Lung microvascular endothelial cell (primary cell): ENCODE data around the gene OR51V1. TPM values are rescaled to one million over a fixed set of nuclear protein-coding genes. Genes with fewer than 3 reads are reported as not detected.

ENCODE experiments used
- DNase-seq, 2 donors: peaks; one replicate each; pipeline versions ENCODE4 v3.0.0 to v3.0.0-alpha.2; 2010; ENCODE audit warnings: low read depth in 2 of 2
- total RNA-seq: library from RNA; depleted of rRNA; stranded (reverse); fragments of >200 nt; gene quantifications from 2 replicates; pipeline ENCODE4 v1.2.1, GENCODE V29; 2014

The OR51V1 gene
- total RNA-seq, 1 donor from 2014 or later = not detected

GRCh38 chr11:5231111-5231510 lies 30.6 kb upstream of the OR51V1 start:
- DNase-seq = no peak

- no peak for DNase-seq
Observed at GRCh38 chr11:5230266-5230665, 29.8 kb upstream of the OR51V1 start.

DNA sequence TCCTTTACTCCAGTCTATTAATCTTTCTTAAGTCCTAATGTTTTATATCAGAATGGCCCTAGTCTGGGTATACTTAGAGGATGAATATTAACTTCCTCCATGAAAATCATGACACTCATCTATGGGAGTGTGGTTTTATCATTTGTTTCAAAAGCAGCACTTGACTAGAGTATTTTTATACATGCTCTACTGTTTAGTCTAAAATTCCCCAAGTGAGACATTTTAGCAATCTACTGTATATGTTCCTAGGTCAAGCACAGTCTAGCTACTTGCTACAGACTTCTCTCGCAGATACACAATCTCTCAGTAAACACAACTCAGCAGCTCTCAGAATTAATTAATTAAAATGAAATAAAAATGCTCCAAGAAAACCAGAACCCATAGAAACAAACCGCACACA lies 29.3 kb upstream of the OR51V1 start:
- DNase-seq = no peak

- no peak for DNase-seq
Observed at GRCh38 chr11:5229356-5229755, 28.9 kb upstream of the OR51V1 start.

DNA sequence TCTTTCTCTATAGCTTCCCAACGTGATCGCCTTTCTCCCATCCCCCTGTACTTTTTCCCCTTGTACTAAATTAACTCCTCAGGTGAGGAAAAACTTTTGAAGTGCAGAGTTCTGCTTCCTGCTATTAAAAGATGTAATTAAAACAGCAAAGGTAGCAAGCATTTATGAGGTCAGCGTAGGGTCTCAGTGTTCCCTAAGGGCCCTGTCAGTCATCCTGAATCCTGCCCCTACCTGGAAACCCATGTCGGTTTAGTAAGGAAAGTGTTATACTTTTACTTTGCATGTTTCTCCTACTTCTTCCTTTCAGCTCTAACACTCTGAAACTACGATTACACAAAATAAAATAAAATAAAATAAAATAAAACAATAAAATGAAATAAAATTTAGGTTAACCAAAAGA lies 27.6 kb upstream of the OR51V1 start:
- no peak for DNase-seq

DNA sequence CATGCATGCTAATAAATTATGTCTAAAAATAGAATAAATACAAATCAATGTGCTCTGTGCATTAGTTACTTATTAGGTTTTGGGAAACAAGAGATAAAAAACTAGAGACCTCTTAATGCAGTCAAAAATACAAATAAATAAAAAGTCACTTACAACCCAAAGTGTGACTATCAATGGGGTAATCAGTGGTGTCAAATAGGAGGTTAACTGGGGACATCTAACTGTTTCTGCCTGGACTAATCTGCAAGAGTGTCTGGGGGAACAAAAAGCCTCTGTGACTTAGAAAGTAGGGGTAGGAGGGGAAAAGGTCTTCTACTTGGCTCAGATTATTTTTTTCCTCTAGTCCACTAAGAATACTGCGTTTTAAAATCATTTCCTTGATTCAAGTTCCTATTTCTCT lies 27.2 kb upstream of the OR51V1 start:
- DNase-seq = no peak

- DNase-seq = no peak
Observed at GRCh38 chr11:5226732-5227310, 26.3 kb upstream of the OR51V1 start, which contains the start of gene HBB. HBB (minus strand) TSS chr11:5227071; CDS start chr11:5227021, 50 bp downstream.

DNA sequence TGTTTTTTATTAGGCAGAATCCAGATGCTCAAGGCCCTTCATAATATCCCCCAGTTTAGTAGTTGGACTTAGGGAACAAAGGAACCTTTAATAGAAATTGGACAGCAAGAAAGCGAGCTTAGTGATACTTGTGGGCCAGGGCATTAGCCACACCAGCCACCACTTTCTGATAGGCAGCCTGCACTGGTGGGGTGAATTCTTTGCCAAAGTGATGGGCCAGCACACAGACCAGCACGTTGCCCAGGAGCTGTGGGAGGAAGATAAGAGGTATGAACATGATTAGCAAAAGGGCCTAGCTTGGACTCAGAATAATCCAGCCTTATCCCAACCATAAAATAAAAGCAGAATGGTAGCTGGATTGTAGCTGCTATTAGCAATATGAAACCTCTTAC lies 25.0 kb upstream of the OR51V1 start:
- no peak for DNase-seq

GRCh38 chr11:5224538-5225479 lies 24.3 kb upstream of the OR51V1 start:
- DNase-seq = no peak

DNA sequence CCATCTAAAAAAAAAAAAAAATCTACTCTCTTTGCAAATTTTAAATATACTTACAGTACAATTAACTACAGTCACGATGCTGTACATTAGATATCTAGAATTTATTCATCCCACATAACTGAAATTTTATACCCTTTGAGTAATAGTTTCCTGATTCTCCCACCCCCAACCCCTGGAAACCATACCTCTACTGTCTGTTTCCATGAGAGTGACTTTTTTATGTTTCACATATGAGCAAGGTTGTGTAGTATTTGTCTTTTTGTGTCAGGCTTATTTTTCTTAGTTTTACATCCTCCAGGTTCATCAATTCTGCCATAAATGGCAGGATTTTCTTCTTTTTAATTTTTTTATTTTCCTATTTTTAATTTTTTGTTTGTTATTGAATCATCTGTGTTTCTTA lies 23.2 kb upstream of the OR51V1 start:
- no peak for DNase-seq

GRCh38 chr11:5223146-5223545 lies 22.7 kb upstream of the OR51V1 start:
- no peak for DNase-seq

- no peak for DNase-seq
Observed at GRCh38 chr11:5210376-5210885, 9.9 kb upstream of the OR51V1 start.

- DNase-seq = peak; percentile 52 to 75
Observed at GRCh38 chr11:5204787-5205186, 4.3 kb upstream of the OR51V1 start.

GRCh38 chr11:5203366-5203765 lies 2.9 kb upstream of the OR51V1 start:
- DNase-seq = no peak

DNA sequence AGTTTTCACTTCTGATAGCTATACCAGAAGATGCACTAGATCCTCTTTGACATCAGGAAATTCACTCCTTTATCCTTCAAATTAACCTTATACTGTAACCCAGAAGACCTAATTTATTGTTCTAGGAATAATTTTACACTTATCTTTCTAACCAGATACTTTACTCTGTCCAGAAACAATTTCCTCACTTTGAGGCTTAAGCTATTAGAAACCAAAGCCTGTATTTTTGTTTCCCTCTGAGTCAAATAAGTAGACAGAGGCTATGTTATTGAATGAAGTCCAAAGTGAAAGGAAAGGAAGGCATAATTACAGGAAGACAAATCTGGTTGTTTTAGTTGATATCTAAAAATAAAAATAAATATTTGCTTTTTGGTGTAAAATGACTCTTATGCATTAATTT lies 2.2 kb downstream of the OR51V1 start:
- DNase-seq = no peak

DNA sequence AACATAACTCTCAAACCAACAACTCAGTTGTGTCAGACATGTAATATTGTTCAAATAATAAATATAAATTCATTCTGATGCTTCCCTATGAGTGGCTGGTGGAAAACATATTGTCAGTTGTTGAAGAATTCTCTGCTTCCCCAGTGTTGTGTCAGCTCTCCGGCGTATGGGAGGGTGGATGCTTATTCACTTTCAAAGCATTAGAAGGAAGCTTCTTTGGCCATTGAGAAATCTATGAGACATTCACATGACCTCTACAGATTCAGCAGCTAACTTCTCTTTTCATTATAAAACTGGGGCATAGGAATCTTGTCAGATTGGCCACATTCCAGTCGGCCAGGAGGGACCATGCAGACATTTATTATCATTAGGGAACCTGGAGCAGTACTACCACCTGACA lies 2.9 kb downstream of the OR51V1 start:
- no peak for DNase-seq

DNA sequence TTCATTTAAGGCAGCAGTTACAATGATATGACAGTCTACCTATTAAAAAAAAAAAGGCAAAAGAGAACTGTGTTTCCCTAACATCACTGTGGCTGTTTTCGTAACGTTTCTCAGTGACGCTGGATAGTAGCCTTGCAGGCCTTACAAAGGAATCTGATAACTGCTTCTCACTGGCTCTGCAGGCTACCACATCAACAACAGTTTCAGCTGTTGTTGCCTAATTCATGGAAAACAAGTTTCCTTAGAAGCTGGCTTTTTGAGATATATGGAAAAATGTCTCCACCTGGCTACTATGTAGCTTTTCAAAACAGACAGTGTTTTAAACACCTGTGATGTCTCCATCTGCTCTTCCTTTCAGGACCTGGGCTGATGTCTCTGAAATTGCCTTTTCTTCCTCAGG lies 3.8 kb downstream of the OR51V1 start:
- DNase-seq = no peak

DNA sequence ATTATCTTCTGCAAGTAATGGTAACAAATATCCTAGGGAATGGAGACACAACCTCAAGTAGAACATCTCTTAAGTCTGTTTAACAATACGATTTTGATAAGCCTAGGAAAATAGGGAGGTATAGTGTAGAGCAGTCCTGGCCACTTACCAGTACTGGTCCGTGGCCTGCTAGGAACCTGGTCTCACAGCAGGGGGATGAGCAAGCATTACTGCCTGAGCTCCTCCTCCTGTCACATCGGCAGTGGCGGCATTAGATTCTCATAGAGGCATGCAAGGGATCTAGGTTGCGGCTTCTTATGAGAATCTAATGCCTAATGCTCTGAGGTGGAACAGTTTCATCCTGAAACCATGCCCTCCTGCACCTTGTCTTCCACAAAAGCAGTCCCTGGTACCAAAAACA lies 4.4 kb downstream of the OR51V1 start:
- DNase-seq = no peak

DNA sequence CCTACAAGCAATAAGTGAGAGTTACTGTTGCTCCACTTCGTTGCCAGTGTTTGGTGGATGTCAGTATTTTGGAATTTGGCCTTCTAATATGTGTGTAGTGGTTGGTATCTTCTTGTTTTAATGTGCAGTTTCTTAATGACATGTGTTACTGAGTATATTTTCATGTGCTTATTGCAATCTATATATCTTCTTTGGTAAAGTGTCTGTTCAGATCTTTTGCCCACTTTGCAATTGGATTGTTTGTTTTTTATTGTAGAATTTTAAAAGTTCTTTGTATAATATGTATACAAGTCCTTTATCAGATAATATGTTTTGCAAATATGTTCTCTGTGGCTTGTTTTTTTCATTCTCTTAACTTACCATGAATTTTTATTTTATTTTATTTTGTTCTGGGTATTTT lies 7.7 kb downstream of the OR51V1 start:
- DNase-seq = no peak

- no peak for DNase-seq
Observed at GRCh38 chr11:5188201-5188600, 12.3 kb downstream of the OR51V1 start.

DNA sequence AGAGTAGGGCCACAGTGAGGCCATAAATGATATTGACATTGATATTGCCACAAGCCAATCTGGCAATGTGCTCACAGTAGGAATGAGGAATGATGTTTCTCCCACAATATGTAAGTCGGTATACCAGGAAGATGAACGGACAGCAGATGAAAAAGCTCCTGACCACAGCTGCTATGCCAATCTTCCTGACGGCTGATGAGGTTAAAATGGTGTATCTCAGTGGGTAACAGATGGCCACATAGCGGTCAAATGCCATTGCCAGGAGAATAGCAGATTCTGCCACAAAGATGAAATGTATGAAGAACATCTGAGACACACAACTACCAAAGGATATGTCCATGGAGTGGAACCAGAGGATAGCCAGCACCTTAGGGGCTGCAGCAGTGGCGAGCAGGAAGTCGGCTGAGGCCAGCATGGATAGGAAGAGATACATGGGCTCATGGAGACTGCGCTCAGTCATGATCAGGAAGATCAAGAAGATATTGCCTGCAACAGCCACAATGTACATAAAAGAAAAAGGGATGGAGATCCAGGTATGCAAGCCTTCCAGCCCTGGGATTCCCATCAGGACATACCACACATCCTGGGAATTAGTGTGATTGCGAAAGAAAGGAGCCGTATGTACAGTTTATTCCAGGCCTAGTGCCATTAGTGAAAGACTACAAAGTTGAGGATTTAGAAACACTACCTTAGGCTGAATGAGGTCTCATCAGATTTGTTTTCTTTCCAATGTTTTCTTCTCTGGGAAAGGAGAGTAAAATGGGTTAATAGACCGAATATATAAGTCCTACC lies 22.2 kb downstream of the OR51V1 start:
- DNase-seq = no peak

DNA sequence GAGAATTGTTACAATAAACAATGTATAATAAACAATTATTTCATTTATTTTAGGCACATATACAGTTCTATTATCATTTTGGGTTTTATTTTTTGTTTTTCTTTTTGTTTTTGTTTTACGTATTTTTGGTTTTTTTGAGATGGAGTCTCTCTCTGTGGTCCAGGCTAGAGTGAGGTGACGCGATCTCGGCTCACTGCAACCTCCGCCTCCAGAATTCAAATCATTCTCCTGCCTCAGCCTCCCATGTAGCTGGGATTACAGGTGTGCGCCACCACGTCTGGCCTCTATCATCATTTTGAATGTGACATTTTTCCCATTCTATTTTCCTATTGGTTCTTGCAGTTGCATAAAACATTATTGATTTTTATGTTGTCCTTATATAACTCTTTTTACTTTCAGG lies 25.5 kb downstream of the OR51V1 start:
- no peak for DNase-seq
